IMR-90 (cell line): Measurements from ENCODE around the gene NHLRC1. TPM values are rescaled to one million over a fixed set of nuclear protein-coding genes. Genes with fewer than 3 reads are reported as not detected.

Source experiments
- ATAC-seq: fragments of 200-7000 bp; cut with Tn5 transposase; 2 replicates; pipeline ENCODE4 v1.9.1; 2020; ENCODE audit warnings: low read depth, mild to moderate bottlenecking, moderate library complexity
- BruUV-seq: library from RNA; stranded (reverse); fragments of 400-500 nt; replicated peaks from 2 replicates; lab custom pipeline; 2021; lab: Mats Ljungman, UMichigan
- CTCF ChIA-PET: fragments of 300-600 bp; formaldehyde crosslinking; extraction: SDS; loops from one replicate; lab custom pipeline; 2021; ENCODE audit warnings: antibody characterized with exemption; lab: Yijun Ruan, JAX
- POLR2A ChIA-PET: fragments of 300-600 bp; sonication (Branson Sonifier 250); formaldehyde crosslinking; loops from one replicate; lab custom pipeline; 2022; ENCODE audit warnings: antibody characterized with exemption; ENCODE audit not compliant: unreplicated experiment; lab: Charles Lee
- DNase-seq: peaks from one replicate; pipeline ENCODE4 v3.0.0; 2013
- H2AFZ ChIP-seq: replicated peaks from 2 replicates; pipeline ENCODE3; 2013; ENCODE audit warnings: low read length, mild to moderate bottlenecking; ENCODE audit not compliant: poor library complexity
- H2AK5ac ChIP-seq: 2 replicates; pipeline ENCODE4 v1.6.1; 2013; ENCODE audit warnings: low read depth, low read length, inconsistent platforms
- H2AK9ac ChIP-seq: replicated peaks from 2 replicates; pipeline ENCODE3; 2013; ENCODE audit warnings: mild to moderate bottlenecking, low read depth, low read length, moderate library complexity; ENCODE audit not compliant: poor library complexity
- H2BK120ac ChIP-seq: 2 replicates; pipeline ENCODE4 v1.6.1; 2013; ENCODE audit warnings: low read depth, low read length, inconsistent platforms
- H2BK15ac ChIP-seq: 3 replicates; pipeline ENCODE4 v1.6.1; 2013; ENCODE audit warnings: low read depth, low read length, inconsistent platforms
- H2BK20ac ChIP-seq: 2 replicates; pipeline ENCODE4 v1.6.1; 2013; ENCODE audit warnings: low read depth, mild to moderate bottlenecking, inconsistent platforms, low read length, moderate library complexity
- H2BK5ac ChIP-seq: 2 replicates; pipeline ENCODE4 v1.6.1; 2013; ENCODE audit warnings: mild to moderate bottlenecking, low read depth, low read length, inconsistent platforms; ENCODE audit not compliant: poor library complexity, severe bottlenecking
- H3K14ac ChIP-seq: replicated peaks from 2 replicates; pipeline ENCODE4 v1.6.1; 2013; ENCODE audit warnings: low read depth, low read length, inconsistent platforms
- H3K18ac ChIP-seq: 2 replicates; pipeline ENCODE4 v1.6.1; 2013; ENCODE audit warnings: low read depth, low read length, control low read depth
- H3K23ac ChIP-seq: 2 replicates; pipeline ENCODE4 v1.6.1; 2013; ENCODE audit warnings: low read depth, low read length, inconsistent platforms
- H3K27ac ChIP-seq: 2 replicates; pipeline ENCODE4 v1.5.1; 2013; ENCODE audit warnings: mild to moderate bottlenecking, control low read depth, low read length; ENCODE audit not compliant: insufficient read depth
- H3K27me3 ChIP-seq: 2 replicates; pipeline ENCODE4 v1.6.1; 2013; ENCODE audit warnings: low read length; ENCODE audit not compliant: control insufficient read depth, insufficient read depth
- H3K36me3 ChIP-seq: 2 replicates; pipeline ENCODE4 v1.6.1; 2013; ENCODE audit warnings: low read length, mixed read lengths; ENCODE audit not compliant: control insufficient read depth, insufficient read depth
- H3K4ac ChIP-seq: 2 replicates; pipeline ENCODE4 v1.6.1; 2013; ENCODE audit warnings: low read depth, low read length, inconsistent platforms
- H3K4me1 ChIP-seq: 2 replicates; pipeline ENCODE4 v1.6.1; 2013; ENCODE audit warnings: low read length, mixed read lengths; ENCODE audit not compliant: control insufficient read depth, insufficient read depth
- H3K4me2 ChIP-seq: 2 replicates; pipeline ENCODE4 v1.6.1; 2013; ENCODE audit warnings: low read depth, mild to moderate bottlenecking, control low read depth, low read length, moderate library complexity
- H3K4me3 ChIP-seq: 2 replicates; pipeline ENCODE4 v1.5.1; 2013; ENCODE audit warnings: low read depth, mild to moderate bottlenecking, control low read depth, low read length, moderate library complexity; ENCODE audit not compliant: insufficient read depth
- H3K56ac ChIP-seq: 2 replicates; pipeline ENCODE4 v1.6.1; 2013; ENCODE audit warnings: low read length, inconsistent platforms; ENCODE audit not compliant: insufficient read depth; ENCODE audit errors: extremely low read depth
- H3K79me1 ChIP-seq, 2 experiments: 2 replicates each; pipeline ENCODE4 v1.6.1; 2013; ENCODE audit warnings: low read length in 2 of 2, inconsistent platforms in 1 of 2, low read depth in 1 of 2
- H3K9ac ChIP-seq: 2 replicates; pipeline ENCODE4 v1.6.1; 2013; ENCODE audit warnings: low read depth, low read length, control low read depth
- H3K9me1 ChIP-seq: 2 replicates; pipeline ENCODE4 v1.6.1; 2013; ENCODE audit warnings: low read length, inconsistent platforms; ENCODE audit not compliant: insufficient read depth
- H3K9me3 ChIP-seq: 2 replicates; pipeline ENCODE4 v1.6.1; 2013; ENCODE audit warnings: low read length; ENCODE audit not compliant: control insufficient read depth, insufficient read depth
- H4K20me1 ChIP-seq: 2 replicates; pipeline ENCODE4 v1.6.1; 2013; ENCODE audit warnings: low read length, inconsistent platforms; ENCODE audit not compliant: insufficient read depth
- H4K5ac ChIP-seq: 2 replicates; pipeline ENCODE4 v1.6.1; 2013; ENCODE audit warnings: mild to moderate bottlenecking, low read depth, low read length, control low read depth
- H4K8ac ChIP-seq, 2 experiments: 2 replicates each; pipeline ENCODE4 v1.6.1; 2013; ENCODE audit warnings: low read depth in 2 of 2, low read length in 2 of 2, control low read depth in 1 of 2, inconsistent platforms in 1 of 2
- H4K91ac ChIP-seq: 2 replicates; pipeline ENCODE4 v1.6.1; 2013; ENCODE audit warnings: low read depth, low read length, inconsistent platforms; ENCODE audit not compliant: insufficient read depth
- BHLHE40 ChIP-seq: fragments of 150-350 bp; IDR thresholded peaks from 2 replicates; pipeline ENCODE4 v1.6.1; 2016; ENCODE audit warnings: mild to moderate bottlenecking, low read depth, low read length
- CEBPB ChIP-seq: IDR thresholded peaks from 2 replicates; pipeline ENCODE4 v1.6.1; 2012; ENCODE audit warnings: low read depth, low read length, improper control_type of control experiment
- CHD1 ChIP-seq: IDR thresholded peaks from 2 replicates; pipeline ENCODE4 v1.6.1; 2012; ENCODE audit warnings: low read depth, low read length, improper control_type of control experiment
- ELK1 ChIP-seq: fragments of 150-350 bp; IDR thresholded peaks from 2 replicates; pipeline ENCODE4 v1.6.1; 2016; ENCODE audit warnings: low read depth, mild to moderate bottlenecking, low read length, moderate library complexity, borderline replicate concordance
- FOS ChIP-seq: fragments of 150-350 bp; IDR thresholded peaks from 2 replicates; pipeline ENCODE4 v1.6.1; 2016; ENCODE audit warnings: low read depth, low read length
- MAFK ChIP-seq: IDR thresholded peaks from 2 replicates; pipeline ENCODE4 v1.6.1; 2012; ENCODE audit warnings: low read depth, low read length, improper control_type of control experiment
- MAZ ChIP-seq: IDR thresholded peaks from 2 replicates; pipeline ENCODE4 v1.6.1; 2012; ENCODE audit warnings: low read depth, mild to moderate bottlenecking, low read length, improper control_type of control experiment, moderate library complexity, borderline replicate concordance
- MXI1 ChIP-seq: IDR thresholded peaks from 2 replicates; pipeline ENCODE4 v1.6.1; 2012; ENCODE audit warnings: low read depth, mild to moderate bottlenecking, low read length, moderate library complexity, borderline replicate concordance
- NFE2L2 ChIP-seq: fragments of 150-350 bp; IDR thresholded peaks from 2 replicates; pipeline ENCODE4 v1.6.1; 2016; ENCODE audit warnings: low read depth, mild to moderate bottlenecking, low read length
- RCOR1 ChIP-seq: IDR thresholded peaks from 2 replicates; pipeline ENCODE4 v1.6.1; 2012; ENCODE audit warnings: mild to moderate bottlenecking, low read length, improper control_type of control experiment; ENCODE audit not compliant: insufficient replicate concordance
- RFX5 ChIP-seq: IDR thresholded peaks from 2 replicates; pipeline ENCODE4 v1.8.0; 2012; ENCODE audit warnings: low read depth, mild to moderate bottlenecking, low read length, moderate library complexity
- SMC3 ChIP-seq: fragments of 150-350 bp; IDR thresholded peaks from 2 replicates; pipeline ENCODE4 v1.6.1; 2016; ENCODE audit warnings: low read depth, mild to moderate bottlenecking, antibody characterized with exemption, low read length, moderate library complexity
- WGBS, 2 experiments: methylation state at CpG; one replicate each; pipeline versions ENCODE4 v1.1.5 to v1.1.7; 2013; ENCODE audit warnings: missing lambda C conversion rate in 2 of 2; ENCODE audit not compliant: insufficient read length in 1 of 2; ENCODE audit errors: extremely low coverage in 2 of 2; 5-methylcytosine and 5-hydroxymethylcytosine counted together
- dilution Hi-C: fragments of 300-500 bp; cut with HindIII; formaldehyde crosslinking; loops from one replicate; pipeline ENCODE4 v1.14.3; 2018; ENCODE audit warnings: low sequenced_read_pairs; ENCODE audit not compliant: unreplicated experiment
- in situ Hi-C: fragments of 300-500 bp; cut with MboI; formaldehyde crosslinking; loops from 3 replicates; pipeline ENCODE4 v1.14.3; 2019; ENCODE audit warnings: low sequenced_read_pairs, inconsistent platforms, mixed read lengths
- intact Hi-C: fragments of 100-400 bp; cut with micrococcal nuclease; formaldehyde crosslinking; loops from 2 replicates; pipeline ENCODE4 v1.10.0; 2022
- polyA plus RNA-seq, 3 experiments: library from polyadenylated mRNA; depleted of rRNA; stranded (reverse); fragments of >200 nt; gene quantifications; 2 replicates each; pipeline ENCODE4 v1.2.3, GENCODE V29; 2012; ENCODE audit warnings: low replicate concordance in 1 of 3
- total RNA-seq: library from RNA; depleted of rRNA; stranded (reverse); fragments of >200 nt; gene quantifications from 2 replicates; pipeline ENCODE4 v1.2.3, GENCODE V29; 2012
- TF ChIP-seq, protein P1 (sequence below): fragments of 150-350 bp; IDR thresholded peaks from 2 replicates; pipeline ENCODE4 v1.6.1; 2017; ENCODE audit warnings: mild to moderate bottlenecking, antibody characterized with exemption, low read length, low read depth

The NHLRC1 gene
- total and polyA plus RNA-seq, 2 of the 4 experiments (the other 2 are of a cell fraction) = 1.1 TPM

DNA sequence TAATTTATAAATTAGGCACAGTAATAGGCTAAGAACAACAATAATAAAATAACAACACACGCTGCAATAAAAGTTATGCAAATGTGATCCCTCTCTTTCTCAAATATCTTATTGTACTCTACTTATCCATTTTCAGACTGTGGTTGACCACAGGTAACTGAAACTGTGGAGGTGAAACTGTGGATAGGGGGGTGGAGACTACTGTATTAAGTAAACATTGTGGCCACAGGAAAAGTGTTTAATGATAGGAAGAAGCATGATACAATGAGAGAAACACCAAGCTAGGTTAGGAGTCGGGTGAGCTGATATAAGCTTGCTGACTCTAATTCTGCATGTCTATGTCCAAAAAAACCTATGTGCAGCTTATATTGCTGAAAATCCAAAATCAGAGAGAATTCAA, 23.0 kb downstream of the NHLRC1 start:
- H3K27ac ChIP-seq = no peak overlapping the region
- POLR2A ChIA-PET = no interaction called here
- H2BK5ac ChIP-seq = no peak overlapping the region
- TF ChIP-seq CHD1 (no peak), NFE2L2 (no peak), SMC3 (no peak), MXI1 (no peak), RFX5 (no peak), CEBPB (no peak), FOS (no peak), MAZ (no peak), RCOR1 (no peak), MAFK (no peak), BHLHE40 (no peak), ELK1 (no peak)
- TF ChIP-seq, protein P1, sequence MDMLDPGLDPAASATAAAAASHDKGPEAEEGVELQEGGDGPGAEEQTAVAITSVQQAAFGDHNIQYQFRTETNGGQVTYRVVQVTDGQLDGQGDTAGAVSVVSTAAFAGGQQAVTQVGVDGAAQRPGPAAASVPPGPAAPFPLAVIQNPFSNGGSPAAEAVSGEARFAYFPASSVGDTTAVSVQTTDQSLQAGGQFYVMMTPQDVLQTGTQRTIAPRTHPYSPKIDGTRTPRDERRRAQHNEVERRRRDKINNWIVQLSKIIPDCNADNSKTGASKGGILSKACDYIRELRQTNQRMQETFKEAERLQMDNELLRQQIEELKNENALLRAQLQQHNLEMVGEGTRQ = no peak
- no CpG with 5 or more reads among the region's 2 CpGs for WGBS, 2 experiments
- dilution Hi-C loops (no loop called here), in situ Hi-C loops (no loop called here), intact Hi-C loops (no loop called here)
- H3K27me3 ChIP-seq = no peaks in the 10 kb centered on the region
- no peak overlapping the region for H3K4me2 ChIP-seq
- peaks cover 3% of the 10 kb centered on the region for H3K4me1 ChIP-seq
- DNase-seq (no peak), ATAC-seq (no peak)
- no peak overlapping the region for H4K5ac ChIP-seq
- H2AFZ ChIP-seq = no peak overlapping the region
- no peak overlapping the region for H2BK20ac ChIP-seq
- BruUV-seq = no TSS peak
- no peak overlapping the region for H3K9ac ChIP-seq
- H3K9me1 ChIP-seq = peaks cover 7% of the 10 kb centered on the region; the same call in 1 of the 2 replicates
- no peaks in the 10 kb centered on the region for H3K79me1 ChIP-seq
- H3K18ac ChIP-seq = no peak overlapping the region
- H3K4ac ChIP-seq = no peak overlapping the region
- no peak overlapping the region for H2AK9ac ChIP-seq
- no peak overlapping the region for H4K8ac ChIP-seq
- no peaks in the 10 kb centered on the region for H3K9me3 ChIP-seq
- no peak overlapping the region for H3K14ac ChIP-seq
- H4K20me1 ChIP-seq = no peaks in the 10 kb centered on the region
- CTCF ChIA-PET = no interaction called here
- H3K36me3 ChIP-seq = no peaks in the 10 kb centered on the region
- no peak overlapping the region for H4K91ac ChIP-seq
- no peak overlapping the region for H2BK15ac ChIP-seq
- no peak overlapping the region for H2BK120ac ChIP-seq
- H3K23ac ChIP-seq = no peak overlapping the region
- H3K56ac ChIP-seq = no peak overlapping the region
- H3K4me3 ChIP-seq = no peak overlapping the region
- H2AK5ac ChIP-seq = no peak overlapping the region
